PFSK-1 (cell line): ENCODE data around the gene WDR31.

Experiments used
- FOXP2 ChIP-seq: optimal IDR thresholded peaks from 2 replicates; pipeline ENCODE3; 2011; ENCODE audit warnings: borderline replicate concordance, control low read depth, inconsistent platforms; ENCODE audit not compliant: insufficient read depth; ENCODE audit errors: extremely low read length, extremely low read depth
- POLR2AphosphoS5 ChIP-seq: IDR thresholded peaks from 2 replicates; pipeline ENCODE4 v1.6.1; 2012; ENCODE audit warnings: low read depth, mild to moderate bottlenecking, control low read depth, low read length, moderate library complexity
- REST ChIP-seq, 2 experiments: IDR thresholded peaks; 2 replicates each; pipeline versions ENCODE4 v1.6.1 to v1.8.0; 2011 to 2012; ENCODE audit warnings: low read depth in 2 of 2, low read length in 2 of 2, control low read depth in 1 of 2, inconsistent platforms in 1 of 2, mild to moderate bottlenecking in 1 of 2, moderate library complexity in 1 of 2; ENCODE audit not compliant: insufficient read depth in 1 of 2
- SIN3A ChIP-seq: IDR thresholded peaks from 2 replicates; pipeline ENCODE4 v1.6.1; 2012; ENCODE audit warnings: mild to moderate bottlenecking, low read length, moderate library complexity, borderline replicate concordance; ENCODE audit not compliant: insufficient read depth
- TAF1 ChIP-seq: IDR thresholded peaks from 2 replicates; pipeline ENCODE4 v1.6.1; 2012; ENCODE audit warnings: low read length, control low read depth, borderline replicate concordance; ENCODE audit not compliant: insufficient read depth

The WDR31 gene

GRCh38 chr9:113290052-113290607, 49.9 kb downstream of the WDR31 start:
- TF ChIP-seq REST (IDR thresholded peaks at IDR 0.05; ENCODE audit: insufficient read depth in 1 of 2, low read depth in 2 of 2, low read length in 2 of 2) = no peak

- TF ChIP-seq POLR2AphosphoS5 (no peak), REST (IDR thresholded peaks at IDR 0.05; ENCODE audit: insufficient read depth in 1 of 2, low read depth in 2 of 2, low read length in 2 of 2) (no peak), FOXP2 (no peak), SIN3A (no peak), TAF1 (no peak)
Measured at GRCh38 chr9:113289091-113289490, 51.0 kb downstream of the WDR31 start.

- TF ChIP-seq TAF1 (no peak), SIN3A (no peak), FOXP2 (no peak), POLR2AphosphoS5 (no peak), REST (IDR thresholded peaks at IDR 0.05; ENCODE audit: insufficient read depth in 1 of 2, low read depth in 2 of 2, low read length in 2 of 2) (no peak)
Measured at GRCh38 chr9:113281356-113281755, 58.7 kb downstream of the WDR31 start.

DNA sequence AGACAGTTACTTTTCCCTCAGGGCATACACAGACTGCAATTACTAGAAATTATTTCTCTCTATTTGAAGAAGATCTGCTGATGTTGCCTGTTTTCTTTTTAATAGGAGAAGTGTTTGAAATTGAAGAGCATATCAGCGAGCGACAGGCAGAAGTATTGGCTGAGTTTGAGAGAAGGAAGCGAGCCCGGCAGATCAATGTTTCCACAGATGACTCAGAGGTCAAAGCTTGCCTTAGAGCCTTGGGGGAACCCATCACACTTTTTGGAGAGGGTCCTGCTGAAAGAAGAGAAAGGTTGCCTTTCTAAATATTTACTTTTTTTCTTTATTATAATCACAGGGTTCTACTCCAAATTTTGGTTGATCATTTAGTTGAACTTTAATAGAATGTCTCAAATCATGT, 61.2 kb downstream of the WDR31 start:
- TF ChIP-seq SIN3A (no peak), POLR2AphosphoS5 (no peak), TAF1 (no peak), REST (IDR thresholded peaks at IDR 0.05; ENCODE audit: insufficient read depth in 1 of 2, low read depth in 2 of 2, low read length in 2 of 2) (no peak), FOXP2 (no peak)
